GM13976 (cell line): Measurements from ENCODE around the gene SCAPER.
A peak's percentile ranks its signal among the peaks of the same experiment; 100 is the strongest.

ENCODE experiments used
- DNase-seq: peaks from one replicate; pipeline ENCODE4 v3.0.0; 2012; ENCODE audit warnings: low spot score
- CTCF ChIP-seq: IDR thresholded peaks from 2 replicates; pipeline ENCODE4 v1.5.1; 2012; ENCODE audit warnings: borderline replicate concordance, mild to moderate bottlenecking; ENCODE audit not compliant: insufficient read depth; ENCODE audit errors: extremely low read depth, missing control alignments, control extremely low read depth
- in situ Hi-C: fragments of 300-500 bp; cut with MboI; formaldehyde crosslinking; loops from one replicate; pipeline ENCODE4 v1.12.0; 2022; ENCODE audit warnings: low sequenced_read_pairs, mixed read lengths, inconsistent platforms; ENCODE audit not compliant: unreplicated experiment

SCAPER gene

GRCh38 chr15:76333720-76334437 is 571.3 kb downstream of the SCAPER start:
- in situ Hi-C loops = no loop called here
- TF ChIP-seq CTCF = peak; percentile 31
- peak; percentile 45 for DNase-seq

GRCh38 chr15:76333309-76333708 is 571.8 kb downstream of the SCAPER start:
- DNase-seq = no peak
- TF ChIP-seq CTCF = no peak
- in situ Hi-C loops = no loop called here

GRCh38 chr15:76332796-76333195 is 572.3 kb downstream of the SCAPER start:
- TF ChIP-seq CTCF = no peak
- no peak for DNase-seq
- in situ Hi-C loops = no loop called here

GRCh38 chr15:76330080-76330680 is 575.0 kb downstream of the SCAPER start:
- TF ChIP-seq CTCF = no peak
- DNase-seq = no peak
- in situ Hi-C loops = no loop called here

GRCh38 chr15:76328958-76329357 is 576.2 kb downstream of the SCAPER start:
- no peak for TF ChIP-seq CTCF
- DNase-seq = no peak
- in situ Hi-C loops = no loop called here

- in situ Hi-C loops = no loop called here
- DNase-seq = no peak
- no peak for TF ChIP-seq CTCF
These were observed 576.9 kb downstream of the SCAPER start for GRCh38 chr15:76328106-76328696.
